K562 (cell line): ENCODE measurements around the gene ZNF585A.

Experiments used
- CCAR2 ChIP-seq: fragments of 200-400 bp; formaldehyde crosslinking; IDR thresholded peaks from 2 replicates; pipeline ENCODE4 v1.6.1; 2017; ENCODE audit warnings: mild to moderate bottlenecking, low read depth, low read length
- TF ChIP-seq, protein P1 (sequence below), 3 experiments: IDR thresholded peaks in 2 of 3; conservative IDR thresholded peaks in 1 of 3; 2 replicates each; pipeline ENCODE4 v1.5.1; 2011 to 2012; ENCODE audit warnings: low read length in 3 of 3, mild to moderate bottlenecking in 3 of 3, control low read depth in 2 of 3, improper control_type of control experiment in 1 of 3, inconsistent platforms in 1 of 3, low read depth in 1 of 3, mixed read lengths in 1 of 3, moderate library complexity in 1 of 3; ENCODE audit not compliant: insufficient read depth in 2 of 3

DNA sequence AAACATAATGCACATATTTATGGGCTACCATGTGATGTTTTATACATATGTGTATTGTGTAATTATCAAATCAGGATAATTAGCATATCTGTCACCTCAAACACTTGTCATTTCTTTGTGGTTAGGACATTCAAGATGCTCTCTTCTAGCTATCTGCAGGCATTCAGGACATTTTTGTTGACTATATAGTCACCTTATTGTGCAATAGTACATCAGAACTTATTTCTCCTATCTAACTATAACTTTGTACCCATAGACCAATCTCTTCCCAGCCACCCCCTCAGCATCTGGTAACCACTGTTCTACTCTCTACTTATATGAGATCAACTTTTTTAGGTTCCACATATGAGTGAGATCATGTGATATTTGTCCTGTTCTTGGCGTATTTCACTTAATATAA lies 73.9 kb downstream of the ZNF585A start:
- no peak for TF ChIP-seq CCAR2
- TF ChIP-seq, protein P1, sequence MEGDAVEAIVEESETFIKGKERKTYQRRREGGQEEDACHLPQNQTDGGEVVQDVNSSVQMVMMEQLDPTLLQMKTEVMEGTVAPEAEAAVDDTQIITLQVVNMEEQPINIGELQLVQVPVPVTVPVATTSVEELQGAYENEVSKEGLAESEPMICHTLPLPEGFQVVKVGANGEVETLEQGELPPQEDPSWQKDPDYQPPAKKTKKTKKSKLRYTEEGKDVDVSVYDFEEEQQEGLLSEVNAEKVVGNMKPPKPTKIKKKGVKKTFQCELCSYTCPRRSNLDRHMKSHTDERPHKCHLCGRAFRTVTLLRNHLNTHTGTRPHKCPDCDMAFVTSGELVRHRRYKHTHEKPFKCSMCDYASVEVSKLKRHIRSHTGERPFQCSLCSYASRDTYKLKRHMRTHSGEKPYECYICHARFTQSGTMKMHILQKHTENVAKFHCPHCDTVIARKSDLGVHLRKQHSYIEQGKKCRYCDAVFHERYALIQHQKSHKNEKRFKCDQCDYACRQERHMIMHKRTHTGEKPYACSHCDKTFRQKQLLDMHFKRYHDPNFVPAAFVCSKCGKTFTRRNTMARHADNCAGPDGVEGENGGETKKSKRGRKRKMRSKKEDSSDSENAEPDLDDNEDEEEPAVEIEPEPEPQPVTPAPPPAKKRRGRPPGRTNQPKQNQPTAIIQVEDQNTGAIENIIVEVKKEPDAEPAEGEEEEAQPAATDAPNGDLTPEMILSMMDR (IDR thresholded peaks at IDR 0.05 in 2 of 3, conservative IDR thresholded peaks at IDR 0.05 in 1 of 3; ENCODE audit: insufficient read depth in 2 of 3, low read depth in 1 of 3, low read length in 3 of 3) = no peak
